ENCODE measurements around the gene PLEK2.
"Not testable (repeated sequence)": the region's sequence is repeated elsewhere in the genome, so short reads cannot be mapped to it uniquely, and the experiment has no call there.

Gene PLEK2

DNA sequence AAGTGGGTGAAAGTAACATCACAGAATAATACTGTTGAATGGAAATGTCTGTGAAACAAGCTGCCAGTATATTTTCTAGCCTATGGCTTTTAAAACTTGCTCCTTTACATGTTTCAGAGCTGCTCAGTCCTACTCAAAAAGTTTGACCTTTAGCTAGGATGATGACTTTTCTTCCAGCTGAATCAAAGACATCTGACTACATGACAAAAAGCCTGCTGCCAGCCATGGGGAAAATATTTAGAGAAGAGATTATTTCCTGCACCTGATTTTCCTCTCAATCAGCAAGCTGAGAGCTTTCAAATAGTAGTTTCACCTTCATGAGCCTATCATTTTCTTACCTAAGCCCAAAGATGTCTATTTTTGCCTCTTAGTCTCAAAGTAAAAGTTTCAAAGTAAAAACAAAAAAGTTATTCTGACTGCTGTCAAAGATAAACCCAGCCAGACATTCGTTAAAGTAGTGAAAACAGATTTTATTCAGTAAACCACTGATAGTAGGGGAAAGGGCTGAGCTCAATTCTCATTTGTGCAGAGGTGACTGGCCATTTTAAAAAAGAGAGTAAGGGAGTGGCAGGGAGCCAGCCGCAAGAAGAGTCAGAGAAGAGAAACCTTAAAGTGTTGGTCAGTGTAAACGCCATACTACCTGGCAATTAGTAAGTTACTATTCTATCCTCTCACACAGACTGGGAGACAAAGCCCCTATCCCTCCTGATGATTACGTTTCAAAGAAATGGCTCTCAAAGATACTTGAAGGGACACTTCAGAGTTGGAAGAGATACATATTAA lies 54.6 kb downstream of the PLEK2 start:
- DNase-seq = no peak

DNA sequence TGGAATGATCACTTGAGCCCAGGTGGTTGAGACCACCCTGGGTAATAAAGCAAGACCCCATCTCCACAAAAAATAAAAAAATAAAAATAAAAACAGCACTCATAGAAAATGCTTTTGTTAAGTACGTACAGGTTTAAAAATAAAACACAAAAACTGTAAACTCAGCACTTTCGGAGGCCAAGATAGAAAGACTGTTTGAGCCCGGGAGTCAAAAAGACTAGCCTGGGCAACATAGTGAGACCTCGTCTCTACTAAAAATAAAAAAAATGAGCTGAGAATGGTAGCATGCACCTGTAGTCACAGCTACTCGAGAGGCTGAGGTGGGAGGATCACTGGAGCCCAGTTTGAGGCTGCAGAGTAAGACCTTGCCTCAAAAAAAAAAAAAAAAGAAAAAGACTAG lies 59.9 kb downstream of the PLEK2 start:
- no peak for DNase-seq

GRCh38 chr14:67345583-67345982 lies 66.4 kb downstream of the PLEK2 start:
- DNase-seq = no peak

- DNase-seq = no peak
Measured at GRCh38 chr14:67343601-67344230, 68.2 kb downstream of the PLEK2 start.

DNA sequence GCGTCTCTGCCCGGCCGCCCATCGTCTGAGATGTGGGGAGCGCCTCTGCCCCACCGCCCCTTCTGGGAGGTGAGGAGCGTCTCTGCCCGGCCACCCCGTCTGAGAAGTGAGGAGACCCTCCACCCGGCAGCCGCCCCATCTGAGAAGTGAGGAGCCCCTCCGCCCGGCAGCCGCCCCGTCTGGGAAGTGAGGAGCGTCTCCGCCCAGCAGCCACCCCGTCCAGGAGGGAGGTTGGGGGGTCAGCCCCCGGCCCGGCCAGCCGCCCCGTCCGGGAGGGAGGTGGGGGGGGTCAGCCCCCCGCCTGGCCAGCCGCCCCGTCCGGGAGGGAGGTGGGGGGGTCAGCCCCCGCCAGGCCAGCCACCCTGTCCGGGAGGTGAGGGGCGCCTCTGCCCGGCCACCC lies 70.7 kb downstream of the PLEK2 start:
- DNase-seq = not testable (repeated sequence)

All from stimulated activated CD4-positive, alpha-beta T cell treated with anti-CD3 and anti-CD28 coated beads, Interleukin-2, amount 100 ng/mL, for 48 hours (primary cell).